SHP77 treated with DMSO at 0.1 percent for 48 hours (cell line): ENCODE data around the gene UGT1A3.
A peak's percentile ranks its signal among the peaks of the same experiment; 100 is the strongest.
"Not testable (repeated sequence)": the region's sequence is repeated elsewhere in the genome, so short reads cannot be mapped to it uniquely, and the experiment has no call there.

Experiments
- DNase-seq: peaks from one replicate; lab custom pipeline; 2025; lab: John Stamatoyannopoulos, UW

The UGT1A3 gene

DNA sequence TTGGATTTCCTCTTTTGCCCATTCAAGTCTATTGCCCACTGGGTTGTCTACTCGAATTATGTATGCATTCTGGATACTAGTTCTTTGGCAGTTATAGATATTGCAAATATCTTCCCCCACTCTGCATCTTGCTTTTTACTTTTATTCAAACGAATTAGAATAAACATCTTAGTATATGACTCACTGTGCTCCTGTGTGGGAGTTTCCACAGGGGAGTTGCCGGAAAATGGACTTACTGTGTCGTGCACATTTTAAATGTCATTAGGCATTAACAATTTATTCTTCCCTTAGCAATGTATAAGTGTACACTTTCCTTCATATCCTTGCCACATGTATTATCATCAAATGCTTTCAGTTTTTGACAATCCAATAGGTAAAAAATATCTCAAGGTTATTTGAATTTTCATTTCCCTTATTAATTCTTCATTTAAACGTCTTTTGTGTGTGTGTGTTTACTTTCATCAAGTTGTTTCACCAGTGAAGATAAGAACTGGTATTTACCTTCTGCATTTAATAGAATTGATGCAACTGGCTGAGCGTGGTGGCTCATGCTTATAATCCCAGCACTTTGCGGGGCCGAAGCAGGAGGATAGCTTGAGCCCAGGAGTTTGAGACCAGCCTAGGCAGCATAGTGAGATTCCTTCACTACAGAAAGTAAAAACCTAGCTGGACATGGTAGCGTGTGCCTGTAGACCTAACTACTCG, 20.8 kb upstream of the UGT1A3 start:
- no peak for DNase-seq

DNA sequence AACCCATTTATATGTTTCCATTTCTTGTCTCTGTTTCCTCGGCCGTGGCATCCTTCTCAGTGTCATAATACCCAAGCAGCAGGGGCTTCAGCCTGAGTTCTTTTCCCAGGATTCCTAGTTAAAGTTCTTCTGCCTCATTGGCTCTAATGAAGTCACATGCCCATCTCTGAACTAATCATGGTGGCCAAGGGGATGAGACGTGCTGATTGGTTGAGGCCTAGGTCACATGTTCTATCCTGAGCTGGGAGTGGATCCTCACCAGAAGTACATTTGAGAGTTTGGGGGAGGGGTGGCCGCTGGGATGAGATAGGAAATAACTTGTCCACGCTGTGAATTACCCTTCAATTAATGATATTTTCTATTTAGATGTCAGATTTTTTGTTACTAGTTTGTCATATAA, 19.9 kb upstream of the UGT1A3 start:
- no peak for DNase-seq

DNA sequence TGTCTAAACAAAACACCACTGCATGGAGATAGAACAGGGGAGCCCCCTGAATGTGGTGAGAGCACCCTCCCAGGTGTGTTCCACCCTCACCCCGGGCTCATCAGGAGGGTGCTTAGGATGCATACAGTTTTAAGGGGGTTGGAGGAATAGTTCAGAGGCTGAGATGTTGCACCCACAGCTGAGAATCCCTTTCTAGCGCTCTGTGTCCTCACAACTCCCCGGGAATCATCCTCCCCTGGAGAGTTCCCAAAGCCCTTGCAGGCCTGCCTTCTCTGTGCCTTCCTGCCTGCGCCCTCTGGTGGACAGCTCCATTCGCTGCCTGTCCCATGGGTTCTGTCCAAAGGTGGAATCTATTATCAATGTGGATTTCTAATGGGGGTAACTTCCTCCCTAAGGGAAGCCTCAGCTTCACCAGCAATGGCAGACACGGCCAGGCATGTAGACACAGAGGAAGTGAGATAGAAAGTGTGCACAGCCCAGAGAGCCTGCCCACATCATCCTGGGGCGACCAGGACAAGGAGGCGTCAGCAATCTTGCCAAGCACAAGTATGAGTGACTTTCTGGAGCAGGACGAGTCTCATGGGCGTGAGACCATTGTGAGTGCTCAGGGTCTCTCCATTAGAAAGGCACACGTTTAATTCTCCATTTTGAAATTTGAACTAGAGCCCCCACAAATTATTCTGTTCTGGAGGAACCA, 17.4 kb upstream of the UGT1A3 start:
- peak; percentile 25 for DNase-seq

DNA sequence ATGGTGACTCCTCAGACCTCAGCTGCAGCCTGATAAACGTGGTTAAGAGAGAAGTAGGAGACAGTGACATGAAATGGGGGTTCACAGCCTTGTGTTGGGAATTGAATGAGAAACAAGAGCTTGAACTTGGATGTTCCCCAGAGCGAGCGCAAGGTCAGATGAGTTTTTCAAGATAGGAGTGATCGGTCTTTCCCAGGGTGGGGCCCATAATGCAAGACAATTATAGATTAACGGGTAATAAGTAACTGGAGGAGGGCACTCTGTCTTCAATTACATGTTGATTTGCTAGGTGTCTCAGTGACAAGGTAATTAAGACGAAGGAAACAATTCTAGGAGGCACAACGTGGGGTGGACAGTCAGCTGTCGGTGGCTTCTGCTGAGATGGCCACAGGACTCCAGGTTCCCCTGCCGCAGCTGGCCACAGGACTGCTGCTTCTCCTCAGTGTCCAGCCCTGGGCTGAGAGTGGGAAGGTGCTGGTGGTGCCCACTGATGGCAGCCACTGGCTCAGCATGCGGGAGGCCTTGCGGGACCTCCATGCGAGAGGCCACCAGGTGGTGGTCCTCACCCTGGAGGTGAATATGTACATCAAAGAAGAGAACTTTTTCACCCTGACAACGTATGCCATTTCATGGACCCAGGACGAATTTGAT, 16.1 kb upstream of the UGT1A3 start, which contains the start of gene UGT1A5:
UGT1A5 (plus strand) TSS at position 297 of the 651 bp plus-strand sequence; CDS start at position 382, 85 bp downstream.
- no peak for DNase-seq

DNA sequence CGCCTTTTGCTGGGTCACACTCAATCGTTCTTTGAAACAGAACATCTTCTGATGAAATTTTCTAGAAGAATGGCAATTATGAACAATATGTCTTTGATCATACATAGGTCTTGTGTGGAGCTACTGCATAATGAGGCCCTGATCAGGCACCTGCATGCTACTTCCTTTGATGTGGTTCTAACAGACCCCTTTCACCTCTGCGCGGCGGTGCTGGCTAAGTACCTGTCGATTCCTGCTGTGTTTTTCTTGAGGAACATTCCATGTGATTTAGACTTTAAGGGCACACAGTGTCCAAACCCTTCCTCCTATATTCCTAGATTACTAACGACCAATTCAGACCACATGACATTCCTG, 15.6 kb upstream of the UGT1A3 start:
- DNase-seq = no peak

DNA sequence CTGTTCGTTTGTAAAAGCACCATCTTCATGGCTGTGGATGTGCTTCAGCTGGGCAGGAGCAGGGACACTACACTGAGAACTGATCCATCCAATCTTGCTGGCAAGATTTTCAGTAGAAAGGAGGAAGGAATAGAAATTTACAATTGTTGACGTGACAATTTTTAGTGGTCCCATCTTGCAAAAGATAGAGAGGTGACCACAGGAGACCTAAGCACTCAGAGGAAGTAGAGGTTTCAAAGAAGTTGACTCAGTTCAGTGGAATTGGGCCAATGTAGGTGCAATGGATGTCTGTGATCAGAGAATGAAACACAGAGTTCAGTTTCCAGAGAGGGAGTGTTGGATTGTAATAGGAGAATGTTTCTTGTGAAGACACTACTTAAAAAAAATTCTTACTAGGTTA, 14.7 kb upstream of the UGT1A3 start:
- DNase-seq = no peak

DNA sequence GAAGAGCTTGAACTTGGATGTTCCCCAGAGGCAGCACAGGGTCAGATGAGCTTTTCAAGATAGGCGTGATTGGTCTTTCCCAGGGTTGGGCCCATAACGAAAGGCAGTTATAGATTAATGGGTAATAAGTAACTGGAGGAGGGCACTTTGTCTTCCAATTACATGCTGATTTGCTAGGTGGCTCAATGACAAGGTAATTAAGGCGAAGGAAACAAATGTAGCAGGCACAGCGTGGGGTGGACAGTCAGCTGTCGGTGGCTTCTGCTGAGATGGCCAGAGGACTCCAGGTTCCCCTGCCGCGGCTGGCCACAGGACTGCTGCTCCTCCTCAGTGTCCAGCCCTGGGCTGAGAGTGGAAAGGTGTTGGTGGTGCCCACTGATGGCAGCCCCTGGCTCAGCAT, 10.3 kb upstream of the UGT1A3 start, which contains the start of gene UGT1A4:
UGT1A4 (plus strand) TSS at position 185 of the 400 bp plus-strand sequence; CDS start at position 270, 85 bp downstream.
- no peak for DNase-seq

DNA sequence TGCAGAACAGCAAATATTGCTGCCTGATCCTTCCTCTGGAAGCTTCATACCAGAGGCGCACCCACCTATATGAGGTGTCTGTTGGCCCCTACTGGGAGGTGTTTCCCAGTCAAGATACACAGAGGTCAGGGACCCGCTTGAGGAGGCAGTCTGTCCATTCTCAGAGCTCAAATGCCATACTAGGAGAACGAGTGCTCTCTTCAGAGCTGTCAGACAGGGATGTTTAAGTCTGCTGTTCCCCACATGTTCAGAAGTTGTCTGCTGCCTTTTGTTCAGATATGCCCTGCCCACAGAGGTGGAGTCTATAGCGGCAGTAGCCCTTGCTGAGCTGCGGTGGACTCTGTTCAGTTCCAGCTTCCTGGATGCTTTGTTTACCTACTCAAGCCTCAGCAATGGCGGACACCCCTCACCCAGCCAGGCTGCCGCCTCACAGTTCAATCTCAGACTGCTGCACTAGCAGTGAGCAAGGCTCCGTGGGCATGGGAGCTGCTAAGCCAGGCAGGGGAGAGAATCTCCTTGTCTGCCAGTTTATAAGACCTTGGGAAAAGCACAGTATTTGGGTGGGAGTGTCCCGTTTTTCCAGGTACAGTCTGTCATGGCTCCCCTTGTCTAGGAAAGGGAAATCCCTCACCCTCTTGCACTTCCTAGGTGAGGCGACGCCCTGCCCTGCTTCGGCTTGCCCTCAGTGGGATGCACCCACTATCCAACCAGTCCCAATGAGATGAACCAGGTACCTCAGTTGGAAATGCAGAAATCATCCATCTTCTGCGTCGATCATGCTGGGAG, 8.2 kb downstream of the UGT1A3 start:
- not testable (repeated sequence) for DNase-seq

DNA sequence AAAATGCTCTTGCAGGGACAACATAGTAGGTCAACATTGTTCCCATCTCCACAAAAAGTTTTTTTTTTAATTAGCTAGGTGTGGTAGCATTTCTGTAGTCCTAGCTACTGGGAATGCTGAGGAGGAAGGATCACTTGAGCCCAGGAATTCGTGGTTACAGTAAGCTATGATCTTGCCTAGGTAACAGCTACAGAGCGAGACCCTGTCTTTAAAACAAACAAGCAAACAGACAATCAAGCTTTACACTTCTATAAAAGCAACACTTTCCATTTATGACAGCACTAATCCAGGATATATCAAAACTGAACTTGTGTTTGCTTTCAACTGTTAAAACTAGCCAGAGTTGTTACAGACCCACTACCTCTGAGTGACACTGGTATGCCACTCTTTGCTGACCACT, 12.0 kb downstream of the UGT1A3 start:
- DNase-seq = no peak

DNA sequence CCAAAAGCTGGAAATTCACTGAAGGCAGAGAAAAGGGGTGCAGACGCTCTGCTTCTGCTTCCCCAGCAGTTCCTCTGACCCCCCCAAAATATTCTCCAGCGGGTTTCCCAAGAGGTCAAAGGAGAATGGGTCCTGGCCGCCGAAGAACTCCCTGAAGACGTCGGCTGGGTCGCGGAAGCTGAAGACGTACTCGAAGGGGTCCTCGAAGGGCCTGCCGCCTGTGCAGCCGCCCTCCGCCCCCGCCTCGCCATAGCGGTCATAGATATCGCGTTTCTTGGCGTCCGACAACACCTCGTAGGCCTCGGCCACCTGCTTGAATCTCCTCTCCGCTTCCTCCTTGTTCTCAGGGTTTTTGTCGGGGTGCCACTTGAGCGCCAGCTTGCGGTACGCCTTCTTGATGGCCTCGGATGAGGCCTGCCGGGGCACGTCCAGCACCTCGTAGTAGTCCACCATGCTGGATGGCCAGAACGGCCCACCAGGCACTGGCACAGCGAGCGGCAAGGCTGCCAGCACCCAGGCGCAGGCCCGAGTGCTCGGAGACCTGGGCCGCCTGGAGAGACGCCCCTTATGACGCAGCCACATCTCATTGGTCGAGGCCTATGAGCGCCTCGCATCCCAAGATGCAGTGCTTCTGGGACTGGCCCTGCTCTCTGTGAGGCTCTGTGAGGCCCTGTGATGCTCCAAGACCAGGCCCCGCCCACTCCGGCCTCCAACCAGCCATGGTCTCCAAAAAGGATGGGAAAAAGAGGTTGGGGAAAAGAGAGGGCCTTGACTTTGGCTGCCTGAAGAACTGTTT, 14.8 kb downstream of the UGT1A3 start:
- DNase-seq = no peak

DNA sequence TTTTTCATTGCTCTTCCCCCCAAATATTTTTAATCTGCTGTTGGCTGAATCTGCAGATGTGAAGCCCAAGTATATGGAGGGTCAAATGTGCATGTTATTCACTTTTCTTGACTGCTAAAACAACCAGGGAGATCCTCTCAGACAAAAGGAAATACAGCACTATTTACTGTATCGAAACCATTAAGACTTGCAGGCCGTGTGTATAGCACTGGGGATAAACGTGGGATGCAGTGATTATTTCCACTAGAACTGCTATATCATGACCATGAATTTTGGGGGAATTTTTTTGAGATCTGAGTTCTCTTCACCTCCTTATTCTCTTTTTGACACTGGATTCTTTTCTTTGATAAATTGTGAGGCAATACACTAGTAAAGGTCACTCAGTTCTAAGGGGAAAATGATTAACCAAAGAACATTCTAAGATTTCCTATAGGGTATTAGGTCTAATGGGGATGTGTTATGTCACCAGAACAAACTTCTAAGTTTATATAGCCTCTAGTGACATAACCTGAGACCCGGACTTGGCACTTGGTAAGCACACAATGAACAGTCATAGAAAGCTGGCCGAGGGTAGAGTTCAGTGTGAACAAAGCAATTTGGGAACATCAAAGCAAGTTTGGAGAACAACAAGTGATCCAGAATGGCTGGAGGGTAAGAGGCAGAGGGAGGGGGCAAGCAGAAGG, 16.4 kb downstream of the UGT1A3 start:
- DNase-seq = no peak

DNA sequence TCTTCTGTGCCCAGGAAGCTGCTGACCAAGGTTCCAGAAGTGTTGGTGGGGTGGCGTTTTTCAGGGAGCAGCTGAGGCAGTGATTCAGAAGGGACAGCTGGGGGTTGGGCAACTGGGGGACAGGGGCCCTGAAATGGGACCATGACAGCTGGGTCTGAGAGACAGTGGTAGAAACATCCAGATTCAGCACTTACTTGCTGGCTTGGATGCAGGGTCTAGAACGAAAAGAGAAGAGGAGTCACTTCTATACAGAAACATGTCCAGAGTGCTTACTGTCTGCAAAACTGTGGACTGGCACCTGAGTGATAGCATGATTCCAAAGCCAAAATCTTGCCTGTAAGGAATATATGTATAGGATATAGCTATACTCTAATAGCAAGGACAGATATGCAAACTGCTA, 17.0 kb downstream of the UGT1A3 start:
- not testable (repeated sequence) for DNase-seq

DNA sequence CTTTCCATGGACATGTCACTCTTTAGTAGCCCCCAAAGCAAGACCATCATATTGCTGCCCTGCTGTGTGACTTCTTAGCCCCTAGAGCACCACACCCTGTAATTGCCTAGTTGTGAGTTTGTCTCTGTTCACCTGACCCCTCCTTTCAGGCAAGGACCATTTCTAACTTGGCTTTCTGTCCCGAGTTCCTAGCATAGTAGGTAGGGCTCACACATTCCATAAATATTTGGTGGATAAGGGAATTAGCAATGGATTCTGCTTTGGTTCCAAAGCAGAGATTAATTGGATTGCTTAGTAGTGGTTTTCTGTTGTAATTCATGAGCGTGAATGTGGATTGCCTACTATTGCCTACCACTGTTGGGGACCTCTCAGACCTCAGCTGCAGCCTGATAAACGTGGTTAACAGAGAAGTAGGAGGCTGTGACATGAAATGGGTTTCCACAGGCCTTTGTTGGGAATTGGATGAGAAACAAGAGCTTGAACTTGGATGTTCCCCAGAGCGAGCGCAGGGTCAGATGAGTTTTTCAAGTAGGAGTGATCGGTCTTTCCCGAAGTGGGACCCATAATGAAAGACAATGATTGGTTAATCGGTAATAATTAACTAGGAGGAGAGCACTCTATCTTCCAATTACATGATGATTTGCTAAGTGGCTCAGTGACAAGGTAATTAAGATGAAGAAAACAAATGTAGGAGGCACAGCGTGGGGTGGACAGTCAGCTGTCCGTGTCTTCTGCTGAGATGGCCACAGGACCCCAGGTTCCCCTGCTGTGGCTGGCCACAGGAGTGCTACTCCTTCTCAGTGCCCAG, 17.8 kb downstream of the UGT1A3 start:
- DNase-seq = no peak

DNA sequence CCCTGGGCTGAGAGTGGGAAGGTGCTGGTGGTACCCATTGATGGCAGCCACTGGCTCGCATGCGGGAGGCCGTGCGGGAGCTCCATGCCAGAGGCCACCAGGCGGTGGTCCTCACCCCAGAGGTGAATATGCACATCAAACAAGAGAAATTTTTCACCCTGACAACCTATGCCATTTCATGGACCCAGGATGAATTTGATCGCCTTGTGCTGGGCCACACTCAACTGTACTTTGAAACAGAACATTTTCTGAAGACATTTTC, 18.4 kb downstream of the UGT1A3 start:
- no peak for DNase-seq

DNA sequence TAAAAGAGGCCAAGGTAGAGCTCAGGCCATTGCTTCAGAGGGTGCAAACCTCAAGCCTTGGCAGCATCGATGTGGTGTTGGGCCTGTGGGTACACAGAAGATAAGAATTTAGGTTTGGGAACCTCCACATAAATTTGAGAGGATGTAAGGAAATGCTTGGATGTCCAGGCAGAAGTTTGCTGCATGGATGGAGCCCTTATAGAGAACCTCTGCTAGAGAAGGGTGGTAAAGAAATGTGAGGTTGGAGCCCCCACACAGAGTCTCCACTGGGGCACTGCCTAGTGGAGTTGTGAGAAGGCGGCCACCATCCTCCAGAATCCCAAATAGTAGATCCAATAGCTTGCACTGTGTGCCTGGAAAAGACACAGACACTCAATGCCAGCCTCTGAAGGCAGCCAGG, 21.8 kb downstream of the UGT1A3 start:
- not testable (repeated sequence) for DNase-seq

DNA sequence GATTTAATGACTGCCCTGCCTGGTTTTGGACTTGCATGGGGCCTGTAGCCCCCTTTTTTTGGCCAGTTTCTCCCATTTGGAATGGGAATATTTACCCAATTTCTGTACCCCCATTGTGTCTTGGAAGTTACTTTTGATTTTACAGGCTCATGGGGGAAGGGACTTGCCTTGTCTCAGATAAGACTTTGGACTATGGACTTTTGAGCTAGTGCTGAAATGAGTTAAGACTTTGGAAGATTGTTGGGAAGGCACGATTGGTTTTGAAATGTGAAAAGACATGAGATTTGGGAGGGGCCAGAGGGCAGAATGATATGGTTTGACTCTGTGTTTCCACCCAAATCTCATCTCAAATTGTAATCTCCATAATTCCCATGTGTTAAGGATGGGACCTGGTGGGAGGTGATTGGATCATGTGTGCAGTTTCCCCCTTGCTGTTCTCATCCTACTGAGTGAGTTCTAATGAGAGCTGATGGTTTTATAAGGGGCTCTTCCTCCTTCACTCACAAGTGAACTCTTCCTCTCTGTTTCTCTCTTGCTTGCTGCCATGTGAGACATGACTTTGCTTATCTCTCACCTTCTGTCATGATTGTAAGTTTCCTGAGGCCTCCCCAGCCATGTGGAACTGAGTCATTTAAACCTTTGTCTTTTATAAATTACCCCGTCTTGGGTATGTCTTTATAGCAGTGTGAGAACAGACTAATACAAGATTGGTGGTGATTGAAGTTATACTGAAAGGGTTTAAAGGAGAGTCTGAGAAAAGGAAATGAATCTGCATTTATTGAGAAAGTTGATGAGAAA, 22.6 kb downstream of the UGT1A3 start:
- not testable (repeated sequence) for DNase-seq

DNA sequence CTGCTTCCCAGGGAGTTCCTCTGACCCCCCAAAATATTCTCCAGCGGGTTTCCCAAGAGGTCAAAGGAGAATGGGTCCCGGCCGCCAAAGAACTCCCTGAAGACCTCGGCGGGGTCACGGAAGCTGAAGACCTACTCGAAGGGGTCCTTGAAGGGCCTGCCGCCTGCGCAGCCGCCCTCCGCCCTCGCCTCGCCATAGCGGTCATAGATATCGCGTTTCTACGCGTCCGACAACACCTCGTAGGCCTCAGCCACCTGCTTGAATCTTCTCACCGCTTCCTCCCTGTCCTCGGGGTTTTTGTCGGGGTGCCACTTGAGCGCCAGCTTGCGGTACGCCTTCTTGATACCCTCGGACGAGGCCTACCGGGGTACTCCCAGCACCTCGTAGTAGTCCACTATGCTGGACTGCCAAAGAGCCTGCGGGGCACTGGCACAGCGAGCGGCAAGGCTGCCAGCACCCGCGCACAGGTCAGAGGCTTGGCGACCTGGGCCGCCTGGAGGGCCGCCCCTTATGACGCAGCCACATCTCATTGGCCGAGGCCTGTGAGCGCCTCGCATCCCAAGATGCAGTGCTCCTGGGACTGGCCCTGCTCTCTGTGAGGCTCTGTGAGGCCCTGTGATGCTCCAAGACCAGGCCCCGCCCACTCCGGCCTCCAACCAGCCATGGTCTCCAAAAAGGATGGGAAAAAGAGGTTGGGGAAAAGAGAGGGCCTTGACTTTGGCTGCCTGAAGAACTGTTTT, 26.2 kb downstream of the UGT1A3 start:
- no peak for DNase-seq

DNA sequence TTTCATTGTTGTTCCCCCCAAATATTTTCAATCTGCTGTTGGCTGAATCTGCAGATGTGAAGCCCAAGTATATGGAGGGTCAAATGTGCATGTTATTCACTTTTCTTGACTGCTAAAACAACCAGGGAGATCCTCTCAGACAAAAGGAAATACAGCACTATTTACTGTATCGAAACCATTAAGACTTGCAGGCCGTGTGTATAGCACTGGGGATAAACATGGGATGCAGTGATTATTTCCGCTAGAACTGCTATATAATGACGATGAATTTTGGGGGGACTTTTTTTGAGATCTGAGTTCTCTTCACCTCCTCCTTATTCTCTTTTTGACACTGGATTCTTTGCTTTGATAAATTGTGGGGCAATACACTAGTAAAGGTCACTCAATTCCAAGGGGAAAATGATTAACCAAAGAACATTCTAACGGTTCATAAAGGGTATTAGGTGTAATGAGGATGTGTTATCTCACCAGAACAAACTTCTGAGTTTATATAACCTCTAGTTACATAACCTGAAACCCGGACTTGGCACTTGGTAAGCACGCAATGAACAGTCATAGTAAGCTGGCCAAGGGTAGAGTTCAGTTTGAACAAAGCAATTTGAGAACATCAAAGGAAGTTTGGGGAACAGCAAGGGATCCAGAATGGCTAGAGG, 27.7 kb downstream of the UGT1A3 start:
- DNase-seq = no peak
